NCI-H2196 (cell line): Measurements from ENCODE around the gene TNS1.
"Not testable (repeated sequence)": the region's sequence is repeated elsewhere in the genome, so short reads cannot be mapped to it uniquely, and the experiment has no call there.

Source experiments
- DNase-seq: peaks from one replicate; lab custom pipeline; 2025; ENCODE audit not compliant: unreplicated experiment; lab: John Stamatoyannopoulos, UW

Gene TNS1

GRCh38 chr2:218029366-218030360 lies 26.9 kb upstream of the TNS1 start:
- no peak for DNase-seq

GRCh38 chr2:218028562-218029348 lies 26.0 kb upstream of the TNS1 start:
- no peak for DNase-seq

- DNase-seq = no peak
Observed at GRCh38 chr2:218028189-218028495, 25.3 kb upstream of the TNS1 start.

- DNase-seq = no peak
Observed at GRCh38 chr2:218027426-218028188, 24.8 kb upstream of the TNS1 start.

- peak; percentile 32 for DNase-seq
Observed at GRCh38 chr2:218026676-218027425, 24.1 kb upstream of the TNS1 start.

GRCh38 chr2:218026244-218026643 lies 23.4 kb upstream of the TNS1 start:
- DNase-seq = no peak

GRCh38 chr2:218024871-218025270 lies 22.1 kb upstream of the TNS1 start:
- no peak for DNase-seq

GRCh38 chr2:218024336-218024735 lies 21.5 kb upstream of the TNS1 start:
- DNase-seq = no peak

- DNase-seq = no peak
Observed at GRCh38 chr2:218023636-218024035, 20.8 kb upstream of the TNS1 start.

- no peak for DNase-seq
Observed at GRCh38 chr2:218022851-218023530, 20.2 kb upstream of the TNS1 start.

- DNase-seq = no peak
Observed at GRCh38 chr2:218022131-218022850, 19.5 kb upstream of the TNS1 start.

- DNase-seq = no peak
Observed at GRCh38 chr2:218021536-218022071, 18.8 kb upstream of the TNS1 start.

GRCh38 chr2:218020966-218021535 lies 18.3 kb upstream of the TNS1 start:
- no peak for DNase-seq

GRCh38 chr2:218020281-218020680 lies 17.5 kb upstream of the TNS1 start:
- no peak for DNase-seq

GRCh38 chr2:218019411-218020060 lies 16.7 kb upstream of the TNS1 start:
- no peak for DNase-seq

- DNase-seq = not testable (repeated sequence)
Observed at GRCh38 chr2:218018842-218019125, 16.0 kb upstream of the TNS1 start.

GRCh38 chr2:218017211-218018053 lies 14.6 kb upstream of the TNS1 start:
- no peak for DNase-seq

- DNase-seq = no peak
Observed at GRCh38 chr2:218016810-218017209, 14.0 kb upstream of the TNS1 start.
